K562 (cell line): ENCODE results near the gene ZNF821.

Source experiments
- ETV6 ChIP-seq, 3 experiments: fragments of 150-350 bp in 1 of 3; sonication (generic) in 1 of 3; formaldehyde crosslinking in 1 of 3; IDR thresholded peaks; 2 replicates each; pipeline versions ENCODE4 v1.6.1 to v1.8.0; 2014 to 2022; ENCODE audit warnings: borderline replicate concordance in 2 of 3, low read depth in 2 of 3, antibody characterized with exemption in 1 of 3, low read length in 1 of 3, mild to moderate bottlenecking in 1 of 3, missing genetic modification reagents in 1 of 3
- RNF2 ChIP-seq: sonication (generic); IDR thresholded peaks from 2 replicates; pipeline ENCODE4 v1.6.1; 2016
- TEAD4 ChIP-seq, 2 experiments: sonication (generic) in 1 of 2; formaldehyde crosslinking in 1 of 2; IDR thresholded peaks; 2 replicates each; pipeline versions ENCODE4 v1.6.1 to v1.8.0; 2012 to 2022; ENCODE audit warnings: borderline replicate concordance in 1 of 2, inconsistent platforms in 1 of 2, low read length in 1 of 2, mild to moderate bottlenecking in 1 of 2, missing genetic modification reagents in 1 of 2
- TF ChIP-seq, protein P1 (sequence below), 2 experiments: fragments of 450-650 bp; formaldehyde crosslinking in 1 of 2; IDR thresholded peaks; 2 replicates each; pipeline versions ENCODE4 v1.4.0 to v1.6.1; 2014 to 2020; ENCODE audit warnings: mild to moderate bottlenecking in 2 of 2, borderline replicate concordance in 1 of 2, low read depth in 1 of 2

DNA sequence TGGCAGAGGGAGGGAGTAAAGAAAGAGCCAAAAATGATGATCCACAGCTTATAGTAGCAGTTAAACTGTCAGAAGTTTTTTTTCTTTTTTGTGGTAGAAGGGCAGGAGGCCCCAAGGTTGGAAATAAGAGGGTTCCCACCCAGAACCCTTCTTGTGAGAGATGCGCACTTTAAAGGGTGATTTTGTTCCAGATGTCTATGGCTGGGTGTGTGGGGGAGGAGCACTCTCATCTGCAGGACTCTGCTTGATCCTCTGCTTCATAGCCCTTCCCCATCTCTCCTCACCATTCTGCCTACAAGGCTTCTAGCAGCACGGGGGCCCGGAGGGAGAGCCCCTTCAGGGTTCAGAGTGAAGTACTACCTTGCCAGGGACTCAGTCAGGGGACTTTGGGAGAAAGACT is 31.8 kb downstream of the ZNF821 start:
- TF ChIP-seq ETV6 (IDR thresholded peaks at IDR 0.05; ENCODE audit: borderline replicate concordance in 1 of 2, low read depth in 2 of 2, low read length in 1 of 2) (no peak), ETV6 (CRISPR knock-in tag; IDR thresholded peaks at IDR 0.05; ENCODE audit: borderline replicate concordance) (no peak), TEAD4 (IDR thresholded peaks at IDR 0.05; ENCODE audit: low read length) (no peak), TEAD4 (CRISPR knock-in tag; IDR thresholded peaks at IDR 0.05; ENCODE audit: borderline replicate concordance) (no peak), RNF2 (no peak)
- TF ChIP-seq, protein P1, sequence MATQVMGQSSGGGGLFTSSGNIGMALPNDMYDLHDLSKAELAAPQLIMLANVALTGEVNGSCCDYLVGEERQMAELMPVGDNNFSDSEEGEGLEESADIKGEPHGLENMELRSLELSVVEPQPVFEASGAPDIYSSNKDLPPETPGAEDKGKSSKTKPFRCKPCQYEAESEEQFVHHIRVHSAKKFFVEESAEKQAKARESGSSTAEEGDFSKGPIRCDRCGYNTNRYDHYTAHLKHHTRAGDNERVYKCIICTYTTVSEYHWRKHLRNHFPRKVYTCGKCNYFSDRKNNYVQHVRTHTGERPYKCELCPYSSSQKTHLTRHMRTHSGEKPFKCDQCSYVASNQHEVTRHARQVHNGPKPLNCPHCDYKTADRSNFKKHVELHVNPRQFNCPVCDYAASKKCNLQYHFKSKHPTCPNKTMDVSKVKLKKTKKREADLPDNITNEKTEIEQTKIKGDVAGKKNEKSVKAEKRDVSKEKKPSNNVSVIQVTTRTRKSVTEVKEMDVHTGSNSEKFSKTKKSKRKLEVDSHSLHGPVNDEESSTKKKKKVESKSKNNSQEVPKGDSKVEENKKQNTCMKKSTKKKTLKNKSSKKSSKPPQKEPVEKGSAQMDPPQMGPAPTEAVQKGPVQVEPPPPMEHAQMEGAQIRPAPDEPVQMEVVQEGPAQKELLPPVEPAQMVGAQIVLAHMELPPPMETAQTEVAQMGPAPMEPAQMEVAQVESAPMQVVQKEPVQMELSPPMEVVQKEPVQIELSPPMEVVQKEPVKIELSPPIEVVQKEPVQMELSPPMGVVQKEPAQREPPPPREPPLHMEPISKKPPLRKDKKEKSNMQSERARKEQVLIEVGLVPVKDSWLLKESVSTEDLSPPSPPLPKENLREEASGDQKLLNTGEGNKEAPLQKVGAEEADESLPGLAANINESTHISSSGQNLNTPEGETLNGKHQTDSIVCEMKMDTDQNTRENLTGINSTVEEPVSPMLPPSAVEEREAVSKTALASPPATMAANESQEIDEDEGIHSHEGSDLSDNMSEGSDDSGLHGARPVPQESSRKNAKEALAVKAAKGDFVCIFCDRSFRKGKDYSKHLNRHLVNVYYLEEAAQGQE (IDR thresholded peaks at IDR 0.05; ENCODE audit: borderline replicate concordance): no peak
- TF ChIP-seq, protein P1 (CRISPR knock-in tag; IDR thresholded peaks at IDR 0.05; ENCODE audit: low read depth): no peak
